ENCODE data around the gene GALNT10.

Gene GALNT10

DNA sequence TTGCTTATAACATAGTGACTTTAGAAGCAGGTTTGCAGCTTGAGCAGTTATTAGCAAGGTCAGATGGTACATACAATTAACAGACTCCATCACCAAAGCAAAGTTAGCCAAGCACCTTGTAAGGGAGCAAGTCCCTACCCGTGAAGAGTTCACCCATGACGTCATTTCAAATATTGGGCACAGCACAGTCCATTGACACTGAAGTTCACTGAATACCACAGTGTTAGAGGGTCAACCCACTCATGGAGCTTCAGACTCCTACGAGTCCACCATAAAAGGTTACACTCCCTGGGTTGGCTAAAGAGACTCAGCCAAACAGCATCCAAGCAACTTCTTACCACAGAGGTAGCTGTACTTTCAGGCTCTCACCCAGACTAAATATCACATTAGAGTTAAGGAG lies 77.5 kb downstream of the GALNT10 start:
- no peak for DNase-seq (ENCODE audit: low spot score)

- no peak for DNase-seq (ENCODE audit: low spot score)
These were observed 78.9 kb downstream of the GALNT10 start for GRCh38 chr5:154269414-154269813.

- no peak for DNase-seq (ENCODE audit: low spot score)
These were observed 80.9 kb downstream of the GALNT10 start for GRCh38 chr5:154271466-154271865.

GRCh38 chr5:154271936-154272514 lies 81.5 kb downstream of the GALNT10 start:
- no peak for DNase-seq (ENCODE audit: low spot score)

- no peak for DNase-seq (ENCODE audit: low spot score)
These were observed 82.6 kb downstream of the GALNT10 start for GRCh38 chr5:154273028-154273617.

GRCh38 chr5:154273963-154274827 lies 83.7 kb downstream of the GALNT10 start:
- no peak for DNase-seq (ENCODE audit: low spot score)

- DNase-seq (ENCODE audit: low spot score): no peak
These were observed 84.3 kb downstream of the GALNT10 start for GRCh38 chr5:154274828-154275185.

DNA sequence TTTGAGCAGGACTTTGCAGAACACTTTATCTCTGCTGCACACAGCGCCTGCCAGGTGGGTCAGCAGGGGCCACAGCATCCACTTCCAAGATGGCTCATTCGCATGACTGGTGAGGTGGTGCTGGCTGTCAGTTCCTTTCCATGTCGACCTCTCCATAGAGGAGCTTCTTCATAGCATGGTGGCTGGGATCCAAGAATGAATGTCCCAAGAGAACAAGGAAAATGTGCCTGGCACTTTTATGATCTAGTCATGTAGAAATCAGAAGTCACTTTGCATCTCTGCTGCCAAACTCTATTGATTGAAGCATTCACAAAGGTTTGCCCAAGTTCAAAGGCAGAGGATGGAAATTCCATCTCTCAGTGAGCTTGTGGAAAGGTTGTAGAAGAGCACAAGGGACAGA lies 85.0 kb downstream of the GALNT10 start:
- no peak for DNase-seq (ENCODE audit: low spot score)

DNA sequence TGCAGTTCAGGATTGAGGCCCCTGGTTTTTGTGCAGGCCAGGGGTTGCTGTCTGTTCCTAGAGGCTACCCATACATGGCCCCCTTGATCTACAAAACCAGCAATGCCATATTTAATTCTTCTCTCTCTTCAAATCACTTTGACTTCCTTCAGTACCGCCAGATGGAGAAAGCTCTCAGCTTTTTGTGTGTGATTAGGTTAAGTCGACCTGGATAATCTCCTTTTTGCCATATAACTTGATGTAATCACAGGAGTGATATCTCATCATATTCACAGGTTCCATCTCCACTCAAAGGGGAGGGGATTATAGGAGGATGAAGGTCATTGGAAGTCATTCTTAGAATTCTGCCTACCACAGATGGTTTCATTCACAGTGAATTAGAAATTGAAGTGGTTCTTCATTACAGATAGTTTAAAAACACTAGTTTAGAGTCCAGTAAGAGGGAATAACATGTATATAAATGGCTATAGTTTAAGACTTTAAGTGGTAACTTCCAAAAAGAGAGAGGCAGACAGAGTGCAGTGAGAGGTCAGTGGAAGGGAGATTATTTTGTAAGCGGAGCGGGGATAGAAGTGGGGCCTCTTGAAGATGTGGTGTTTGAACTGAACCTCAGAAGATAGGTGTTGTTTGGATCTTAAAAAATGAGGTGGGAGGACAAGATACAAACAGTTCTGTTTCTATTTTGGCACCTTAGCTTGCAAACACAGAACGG lies 85.9 kb downstream of the GALNT10 start:
- no peak for DNase-seq (ENCODE audit: low spot score)

- DNase-seq (ENCODE audit: low spot score): no peak
These were observed 86.4 kb downstream of the GALNT10 start for GRCh38 chr5:154276973-154277331.

DNA sequence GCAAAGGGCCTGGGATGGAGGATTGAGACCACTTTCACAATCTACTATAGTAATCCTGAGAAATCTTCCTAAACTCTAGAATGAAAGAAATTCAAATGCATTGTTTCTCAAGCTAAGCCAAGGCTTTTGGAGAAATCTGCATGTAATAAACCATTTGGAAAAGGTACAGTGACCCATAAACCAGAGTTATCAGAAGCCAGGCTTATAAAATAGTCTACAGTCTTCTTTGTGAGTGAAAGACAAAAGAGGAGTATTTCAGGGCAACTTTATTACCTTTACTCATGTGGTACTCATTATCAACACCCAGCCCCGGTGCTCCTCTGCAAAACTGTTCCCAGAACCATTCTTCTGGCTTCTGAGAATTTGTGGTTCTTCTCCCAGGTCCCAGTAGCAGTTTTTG lies 87.0 kb downstream of the GALNT10 start:
- DNase-seq (ENCODE audit: low spot score): no peak

- no peak for DNase-seq (ENCODE audit: low spot score)
These were observed 87.7 kb downstream of the GALNT10 start for GRCh38 chr5:154278186-154278585.

- DNase-seq (ENCODE audit: low spot score): no peak
These were observed 88.4 kb downstream of the GALNT10 start for GRCh38 chr5:154278908-154279307.

GRCh38 chr5:154284433-154284832 lies 93.9 kb downstream of the GALNT10 start:
- no peak for DNase-seq (ENCODE audit: low spot score)

DNA sequence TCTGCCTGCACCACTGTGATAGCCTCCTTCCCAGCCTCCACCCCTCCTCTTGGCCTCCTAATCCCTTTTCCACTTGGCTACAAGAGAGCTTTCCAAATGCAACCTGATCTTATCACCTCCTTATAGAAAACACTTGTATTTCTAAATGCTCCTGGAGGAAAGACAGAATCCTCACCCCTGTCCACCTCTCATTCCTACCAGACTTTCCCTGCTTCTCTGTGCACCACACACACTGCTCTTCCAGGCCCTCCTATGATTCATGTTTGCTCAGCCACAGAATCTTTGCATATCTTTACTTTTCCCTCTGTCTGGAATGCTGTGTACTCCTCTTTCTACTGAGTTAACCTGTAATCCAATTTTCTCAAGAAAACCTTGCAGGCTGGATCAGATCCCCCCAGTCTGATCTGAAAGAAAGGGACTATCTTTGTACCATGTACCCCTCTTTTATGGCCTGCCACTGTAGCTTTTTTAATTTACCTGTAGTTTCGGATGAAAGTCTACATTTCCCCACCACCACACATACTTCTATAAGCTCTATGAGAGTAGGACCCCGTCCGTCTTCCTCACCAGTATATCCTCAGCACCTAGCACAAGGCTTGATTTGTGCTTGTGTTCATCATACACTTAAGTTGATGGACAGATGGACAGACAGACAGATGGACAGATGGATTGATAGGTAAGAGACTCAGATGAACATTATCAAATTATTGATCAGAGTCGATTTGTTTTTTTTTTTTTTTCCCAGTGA lies 95.3 kb downstream of the GALNT10 start:
- DNase-seq (ENCODE audit: low spot score): no peak

- DNase-seq (ENCODE audit: low spot score): no peak
These were observed 96.0 kb downstream of the GALNT10 start for GRCh38 chr5:154286557-154286956.

GRCh38 chr5:154287136-154287535 lies 96.6 kb downstream of the GALNT10 start:
- DNase-seq (ENCODE audit: low spot score): no peak

DNA sequence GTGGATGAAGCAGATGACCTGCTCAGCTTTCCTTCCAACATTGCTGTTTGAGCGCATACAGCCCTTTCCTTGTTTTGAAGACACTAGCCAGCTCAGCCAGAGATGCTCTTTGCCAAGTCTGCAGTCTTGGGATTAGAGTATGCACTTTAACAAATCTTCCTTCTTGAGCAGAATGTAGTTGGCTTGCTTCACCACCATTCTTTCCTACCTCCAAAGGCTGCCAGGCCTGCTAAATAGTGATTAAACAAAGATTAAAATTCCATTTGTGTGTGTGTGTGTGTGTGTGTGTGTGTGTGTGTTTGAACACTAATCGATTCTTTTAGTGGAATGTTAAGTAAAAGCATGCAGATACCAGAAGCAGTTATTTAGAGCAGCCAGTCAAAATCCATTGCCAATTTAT lies 97.6 kb downstream of the GALNT10 start:
- DNase-seq (ENCODE audit: low spot score): no peak

DNA sequence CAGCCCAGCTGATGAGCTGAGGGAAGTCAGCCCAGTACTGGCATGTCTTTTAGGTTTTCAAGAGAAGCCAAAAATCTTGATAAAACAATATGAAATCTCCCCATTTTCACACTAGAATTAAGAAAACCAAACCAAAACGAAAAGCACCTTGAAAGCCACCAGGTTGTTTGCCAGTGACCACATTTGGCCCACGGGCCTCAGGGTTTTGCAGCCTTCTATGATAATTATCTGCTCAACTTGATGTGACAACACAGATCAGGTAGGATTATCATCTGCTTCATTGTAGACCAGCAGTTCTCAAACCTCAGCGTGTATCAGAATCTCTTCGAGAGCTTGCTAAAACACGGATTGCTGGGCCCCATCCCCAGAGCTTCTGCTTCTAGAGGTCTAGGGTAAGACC lies 101.4 kb downstream of the GALNT10 start:
- no peak for DNase-seq (ENCODE audit: low spot score)

GRCh38 chr5:154293219-154293618 lies 102.7 kb downstream of the GALNT10 start:
- no peak for DNase-seq (ENCODE audit: low spot score)

GRCh38 chr5:154295551-154295950 lies 105.0 kb downstream of the GALNT10 start:
- DNase-seq (ENCODE audit: low spot score): no peak

GRCh38 chr5:154296525-154297159 lies 106.1 kb downstream of the GALNT10 start:
- no peak for DNase-seq (ENCODE audit: low spot score)
